Heart left ventricle (tissue), 13 donors: Measurements from ENCODE around the gene KMT5B.

ENCODE experiments used
- CTCF ChIP-seq, 12 donors: fragments of 200-600 bp; sonication (generic) in 4 of 12; IDR thresholded peaks; one replicate each; pipeline versions ENCODE4 v1.5.0 to v1.8.0; 2018 to 2022; ENCODE audit warnings: antibody characterized with exemption in 12 of 12, mild to moderate bottlenecking in 5 of 12
- POLR2A ChIP-seq, 2 donors: fragments of 450-650 bp; IDR thresholded peaks; one replicate each; pipeline ENCODE4 v1.6.1; 2017; ENCODE audit warnings: antibody characterized with exemption in 2 of 2, mild to moderate bottlenecking in 2 of 2, moderate library complexity in 2 of 2
- donor health status: ischemic (EF 13 %, LVEDD 7.1; RV severe dilation, severe dysfunction).
- donor health status: DM: no; HTN: yes; CAD: no.
- donor health status: DM: no; HTN: no; CAD: no.
- donor health status: ischemic (EF 25% LVEDD 6.9; RV normal size, moderate dysfunction).
- donor health status: ischemic (EF 25% LVEDD 5.7; RV mildly dilated, moderate dysfunction).
- donor health status: ischemic (EF 35%, LVEDD 5.7; RV mildly dilated, moderate dysfunction).
- donor health status: nonischemic (EF 11% LVEDD 7.7; RV severe dilation, severe dysfunction).
- donor health status: DM: yes; HTN: yes; CAD: no.
- donor health status: PGD.
- donor health status: ischemic (EF 29% LVEDD 5.4; RV normal size, mild dysfunction).
- donor health status: nonischemic (EF 23%, LVEDD 6.1; RV moderate dilation, normal function).

DNA sequence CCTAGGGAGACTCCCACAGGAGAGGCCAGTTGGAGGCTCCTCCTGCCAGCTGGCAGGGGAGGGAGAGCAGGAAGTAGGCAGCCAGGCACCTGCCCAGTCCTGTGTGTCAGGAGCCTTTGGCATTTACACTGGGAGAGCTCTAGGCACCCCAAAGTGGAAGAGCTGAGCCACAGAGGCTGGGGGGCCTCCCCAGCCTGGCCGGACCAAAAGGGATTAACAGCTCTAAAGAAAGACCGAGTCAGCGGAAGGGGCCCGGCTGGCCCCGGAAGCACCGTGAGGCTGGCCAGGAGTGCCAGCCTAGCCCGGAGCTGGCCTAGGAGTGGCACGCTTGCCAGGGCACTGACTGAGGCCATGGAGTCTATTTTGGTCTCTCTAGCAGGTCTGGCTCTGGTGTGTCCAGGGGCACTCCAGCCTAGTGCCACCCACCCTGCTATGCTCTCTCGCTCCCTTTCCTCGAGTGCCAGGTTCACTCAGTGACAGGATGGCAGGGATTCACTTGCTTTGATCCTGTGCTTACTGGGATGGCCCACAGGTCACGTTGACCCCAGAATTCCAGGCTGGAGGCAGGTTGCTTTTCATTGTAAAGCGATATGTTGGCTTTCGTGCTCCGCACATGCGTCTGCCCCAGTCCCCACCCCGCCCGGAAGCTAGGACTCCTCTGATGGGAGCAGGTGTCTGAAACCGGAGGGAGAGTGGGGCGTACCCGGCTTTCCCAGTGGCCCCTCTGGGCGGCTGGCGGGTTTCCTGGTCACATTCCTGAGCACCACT lies 3.3 kb upstream of the KMT5B start:
- TF ChIP-seq CTCF (IDR thresholded peaks at IDR 0.05): no peak
- TF ChIP-seq POLR2A (IDR thresholded peaks at IDR 0.05): no peak
